NCI-H526 (cell line): ENCODE results near the gene UTF1.
A peak's percentile ranks its signal among the peaks of the same experiment; 100 is the strongest.
"Not testable (repeated sequence)": the region's sequence is repeated elsewhere in the genome, so short reads cannot be mapped to it uniquely, and the experiment has no call there.

Experiments used
- DNase-seq, 2 experiments: peaks; one replicate each; lab custom pipeline; 2025; lab: John Stamatoyannopoulos, UW

Gene UTF1

DNA sequence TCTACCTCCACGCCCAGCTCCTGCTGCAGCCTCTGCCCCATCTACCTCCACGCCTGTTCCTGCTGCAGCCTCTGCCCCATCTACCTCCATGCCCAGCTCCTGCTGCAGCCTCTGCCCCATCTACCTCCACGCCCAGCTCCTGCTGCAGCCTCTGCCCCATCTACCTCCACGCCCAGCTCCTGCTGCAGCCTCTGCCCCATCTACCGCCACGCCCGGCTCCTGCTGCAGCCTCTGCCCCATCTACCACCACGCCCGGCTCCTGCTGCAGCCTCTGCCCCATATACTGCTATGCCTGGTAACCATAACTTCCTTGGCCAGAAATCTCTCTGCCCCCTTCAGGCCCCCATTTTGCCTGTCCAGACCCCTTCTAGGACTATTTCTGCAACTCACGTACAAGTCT lies 35.0 kb downstream of the UTF1 start:
- DNase-seq: not testable (repeated sequence)

DNA sequence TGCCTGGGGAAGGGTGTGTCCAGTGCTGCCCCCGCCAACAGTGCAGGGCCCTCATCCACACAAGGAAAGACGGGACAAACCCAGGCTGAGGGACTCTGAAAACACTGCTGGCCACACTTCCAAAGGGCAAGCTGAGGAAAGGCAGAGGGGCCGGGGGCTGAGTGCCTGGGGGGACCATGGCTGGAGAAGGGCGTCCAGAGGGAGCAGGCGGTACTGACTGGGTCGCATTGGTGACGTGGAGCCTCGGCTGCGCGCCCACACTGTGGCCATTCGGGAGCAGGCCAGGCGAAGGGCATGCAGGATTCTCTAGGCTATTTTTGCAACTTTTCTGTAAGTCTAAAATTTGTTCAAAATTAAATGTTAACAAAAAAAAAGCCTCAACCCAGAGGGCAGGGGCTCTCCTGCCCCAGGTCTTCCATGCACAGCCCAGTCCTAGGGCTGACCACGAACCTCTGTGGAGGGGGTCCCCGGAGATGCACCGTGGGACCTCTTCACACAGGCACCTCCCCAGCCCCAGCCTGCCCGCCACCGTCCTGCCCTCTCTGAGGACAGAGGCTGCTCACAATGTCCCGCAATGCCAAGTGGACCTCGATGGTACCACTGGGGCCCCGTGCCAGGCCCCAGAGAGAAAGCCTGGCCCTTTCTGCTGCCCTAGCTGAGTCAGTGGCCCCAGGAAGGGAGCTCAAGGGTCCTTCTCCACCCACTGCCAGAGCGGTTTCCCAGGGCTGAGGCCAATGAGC lies 36.2 kb downstream of the UTF1 start:
- no peak for DNase-seq

DNA sequence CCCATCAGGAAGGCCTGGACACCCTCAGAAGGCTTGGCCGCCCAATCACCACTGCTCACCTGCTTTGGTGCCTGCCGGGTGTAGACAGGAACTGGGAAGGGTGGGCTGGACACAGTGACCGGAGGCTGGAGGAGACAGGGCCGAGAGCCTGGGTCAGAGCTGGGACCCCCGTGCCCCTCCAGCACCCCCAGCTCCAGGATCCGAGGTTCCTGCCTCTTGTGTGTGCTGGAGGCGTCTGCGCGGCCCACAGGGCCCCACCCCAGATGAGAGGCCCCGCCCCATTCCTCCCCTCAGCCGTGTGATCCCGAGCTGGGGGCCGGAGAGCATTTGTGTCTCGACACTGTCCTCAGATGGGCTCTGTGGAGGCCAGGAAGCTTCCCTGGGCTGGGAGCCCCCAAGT lies 37.3 kb downstream of the UTF1 start:
- no peak for DNase-seq

DNA sequence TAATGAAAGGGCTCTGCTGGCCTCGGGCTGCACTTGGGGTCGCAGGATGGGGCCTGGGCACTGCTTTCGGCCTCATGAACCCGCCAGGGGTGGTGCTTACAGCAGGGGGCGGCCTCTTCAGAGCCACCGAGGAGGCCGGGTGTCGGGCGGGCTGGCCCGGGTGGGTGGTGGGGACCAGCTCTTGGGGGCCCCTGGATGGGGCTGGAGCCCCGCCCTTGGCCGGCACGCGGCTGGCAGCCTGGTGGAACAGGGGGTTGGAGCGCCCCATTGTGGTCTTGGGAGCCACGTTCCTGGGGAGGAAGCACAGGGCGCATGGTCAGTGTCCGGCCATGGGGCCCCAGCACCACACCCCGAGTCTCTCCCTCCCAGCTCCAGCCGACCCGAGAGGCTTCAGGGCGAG lies 37.8 kb downstream of the UTF1 start:
- DNase-seq: no peak

DNA sequence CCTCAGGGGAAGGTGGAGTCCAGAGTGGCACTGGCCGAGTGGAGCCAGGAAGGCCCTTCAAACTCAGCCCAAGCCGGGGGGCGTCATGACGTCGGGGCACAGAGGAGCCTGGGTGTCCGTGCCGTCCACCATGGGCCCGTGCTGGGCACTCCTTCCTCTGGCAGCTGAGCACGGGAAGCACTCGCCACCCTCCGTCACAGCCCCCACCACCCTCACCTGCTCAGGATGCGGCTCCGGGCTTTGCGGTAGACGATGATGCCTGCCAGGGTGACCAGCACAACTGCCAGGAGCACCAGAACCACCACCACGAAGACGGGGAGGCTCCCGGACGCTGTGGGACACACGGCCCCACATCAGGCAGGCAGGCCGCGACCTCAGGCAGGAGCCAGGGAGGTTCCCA lies 38.5 kb downstream of the UTF1 start:
- no peak for DNase-seq

DNA sequence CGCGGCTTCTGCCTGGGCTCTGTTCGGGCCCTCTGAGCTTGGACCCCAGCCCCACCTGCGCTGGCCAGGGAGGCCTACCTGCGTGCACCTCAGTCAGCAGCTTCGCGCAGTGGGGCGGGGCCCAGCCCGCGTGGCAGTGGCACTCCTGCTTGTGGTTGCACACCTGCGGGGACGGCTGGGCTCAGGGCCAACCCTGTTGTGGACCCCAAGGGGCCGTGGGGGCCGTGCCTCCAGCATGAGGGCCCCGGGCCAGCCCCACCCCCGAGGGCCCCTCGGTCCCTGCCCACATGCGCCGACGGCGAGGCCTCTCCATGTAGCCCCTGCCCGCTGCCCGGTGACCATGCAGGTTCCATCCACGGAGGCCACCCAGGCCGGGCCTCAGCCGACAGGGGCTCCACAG lies 39.4 kb downstream of the UTF1 start:
- DNase-seq: no peak

DNA sequence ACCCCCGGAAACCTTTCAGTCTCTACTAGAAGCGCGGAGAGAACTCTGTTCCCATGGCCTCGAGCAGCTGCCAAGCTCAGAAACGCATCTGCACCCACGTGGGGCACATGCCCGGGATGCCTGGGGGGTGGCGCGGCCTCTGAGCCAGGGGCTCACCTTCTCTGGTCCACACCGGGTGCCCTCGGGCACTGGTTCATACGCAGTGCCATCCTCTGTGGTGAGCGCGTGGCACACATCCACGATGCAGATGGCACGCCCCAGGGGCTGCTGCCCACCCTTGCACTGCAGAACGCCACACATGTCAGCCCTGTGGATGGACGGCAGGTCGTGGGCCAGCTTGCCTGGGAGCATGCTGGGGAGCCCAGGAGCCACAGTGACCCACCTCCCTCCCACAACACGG lies 40.2 kb downstream of the UTF1 start:
- no peak for DNase-seq

DNA sequence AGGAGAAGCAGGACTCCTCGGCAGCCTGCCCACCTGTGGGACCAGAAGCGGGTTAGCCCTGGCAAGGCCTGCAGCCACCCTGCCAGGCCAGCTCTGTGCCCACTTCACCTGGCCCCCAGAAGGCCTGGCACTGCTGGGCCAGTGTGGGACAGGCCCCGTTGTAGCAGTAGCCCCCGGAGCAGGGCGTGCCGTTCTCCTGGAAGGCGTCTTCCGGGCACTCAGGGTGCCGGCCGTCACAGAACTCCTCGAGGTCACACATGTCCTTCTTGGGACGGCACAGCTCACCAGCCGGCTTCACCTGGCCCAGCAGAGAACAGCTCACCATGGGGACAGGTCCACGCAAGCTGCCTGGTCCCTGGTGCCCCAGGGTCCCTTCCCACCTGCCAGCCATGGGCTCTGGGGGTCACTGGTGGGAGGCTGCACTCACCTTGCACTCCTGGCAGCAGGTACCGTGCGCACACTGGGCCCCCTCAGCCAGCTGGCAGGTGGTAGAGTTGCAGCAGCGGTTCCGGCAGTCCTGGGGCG lies 40.8 kb downstream of the UTF1 start:
- no peak for DNase-seq

DNA sequence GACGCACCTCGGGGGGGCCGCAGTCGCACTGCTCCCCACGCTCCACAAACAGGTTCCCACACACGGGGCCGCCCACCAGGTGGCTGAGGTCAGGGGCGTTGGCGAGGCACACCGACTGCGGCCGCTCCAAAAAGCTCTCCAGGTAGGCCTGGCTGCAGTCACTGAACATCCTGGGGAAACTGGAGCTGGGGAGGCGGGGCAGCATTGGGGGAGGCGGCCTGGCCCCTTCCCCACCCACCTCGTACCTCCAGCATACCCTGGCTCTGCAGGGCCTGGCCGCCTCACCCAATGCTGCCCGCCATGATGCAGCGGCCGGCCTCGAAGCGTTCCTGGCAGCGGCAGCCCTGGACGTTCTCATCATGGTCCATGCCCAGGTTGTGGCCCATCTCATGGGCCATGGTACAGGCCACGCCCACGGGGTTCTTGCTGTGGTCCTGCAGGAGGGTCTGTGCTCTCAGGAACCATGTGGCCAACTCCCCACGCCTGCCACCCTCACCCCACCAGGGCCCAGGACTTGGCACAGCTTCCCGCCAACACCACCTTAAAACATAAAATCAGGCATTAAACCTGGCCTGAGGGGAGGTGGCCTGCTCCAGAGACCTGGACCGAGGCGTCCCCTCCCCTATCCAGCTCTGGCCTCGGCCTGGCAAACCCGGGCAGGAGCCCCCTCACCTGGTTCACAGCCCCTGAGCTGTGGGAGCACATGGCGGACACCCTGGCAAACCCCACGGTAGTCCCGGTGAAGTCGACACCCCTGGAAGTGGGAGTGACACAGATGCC lies 41.7 kb downstream of the UTF1 start:
- no peak for DNase-seq

DNA sequence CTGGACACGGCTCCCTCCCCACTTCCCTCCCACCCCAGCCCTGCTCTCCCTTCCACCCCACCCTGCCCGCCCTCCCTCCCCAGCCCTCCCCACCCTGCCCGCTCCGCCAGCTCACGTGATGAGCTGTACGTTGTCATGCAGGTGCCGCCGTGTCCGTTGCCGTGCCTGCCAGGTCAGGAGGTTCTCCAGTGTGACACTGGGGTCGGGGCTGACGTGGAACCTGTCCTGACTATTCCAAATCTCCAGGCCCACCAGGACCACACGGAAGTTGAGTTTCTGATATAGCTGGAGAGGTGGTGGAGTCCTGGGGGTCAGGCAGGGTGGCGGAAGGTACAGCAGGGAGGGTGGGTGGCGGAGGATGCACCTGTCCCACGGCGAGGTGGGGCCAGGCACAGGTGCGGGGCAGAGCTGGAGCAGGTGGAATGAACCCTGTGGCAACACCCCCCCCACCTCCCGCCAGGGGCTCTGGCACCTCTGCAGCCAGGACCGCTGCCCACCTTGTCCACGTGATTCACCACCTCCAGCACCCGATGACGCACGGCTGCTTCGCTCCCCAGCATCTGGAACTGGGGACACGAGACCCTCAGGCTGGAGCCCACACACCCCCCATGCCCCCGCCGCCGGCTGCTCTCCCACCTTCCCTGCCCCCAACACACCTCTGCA lies 42.4 kb downstream of the UTF1 start:
- no peak for DNase-seq

DNA sequence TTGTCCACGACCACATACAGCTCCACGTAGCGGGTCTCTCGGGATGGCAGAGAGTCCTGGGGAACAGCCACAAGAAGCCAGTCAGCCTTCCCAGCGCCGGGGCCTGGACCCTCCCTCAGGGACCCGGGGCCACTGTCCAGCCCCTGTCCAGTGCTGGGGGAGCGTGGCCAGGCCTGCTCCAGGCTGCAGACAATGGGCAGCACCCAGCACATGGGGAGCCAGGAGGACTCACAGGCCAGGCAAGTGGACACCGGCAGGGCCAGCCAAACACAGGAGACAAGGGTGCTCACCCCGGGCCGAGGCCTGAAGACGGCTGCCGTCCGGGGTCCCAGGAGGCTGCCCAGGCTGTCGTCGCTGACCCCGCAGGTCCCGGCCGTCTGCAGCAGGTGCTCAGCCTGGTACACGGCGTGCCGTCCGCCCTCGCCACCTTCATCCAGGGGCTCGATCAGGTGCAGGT lies 43.0 kb downstream of the UTF1 start:
- DNase-seq: no peak

DNA sequence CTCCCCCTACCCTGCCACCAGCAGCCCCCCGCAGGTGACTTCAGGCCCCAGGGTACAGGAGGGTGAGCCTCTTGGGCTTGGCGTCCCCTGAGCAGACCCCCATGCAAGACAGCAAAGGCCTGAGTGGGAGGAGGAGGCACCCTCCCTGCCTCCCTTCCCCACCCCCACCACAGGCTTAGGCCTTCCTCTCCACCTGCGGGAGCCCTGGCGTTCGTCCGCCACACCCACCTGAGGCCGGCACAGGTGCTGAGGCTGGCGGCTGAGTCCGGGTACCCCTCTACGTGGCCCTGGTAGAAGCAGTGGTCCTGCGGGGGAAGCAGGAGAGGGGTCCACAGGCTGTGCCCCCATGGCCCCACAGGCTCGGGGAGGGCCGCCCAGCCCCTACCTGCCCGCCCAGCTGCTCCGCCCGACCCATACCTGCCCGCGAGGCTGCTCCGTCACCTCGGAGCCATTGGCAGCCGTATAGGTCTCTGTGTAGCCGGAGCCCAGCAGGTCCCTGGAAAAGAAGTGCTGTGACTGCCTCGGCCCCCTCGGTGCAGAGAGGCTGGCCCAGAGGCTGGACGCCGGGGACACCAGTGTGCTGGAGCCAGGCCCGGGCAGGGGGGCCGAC lies 43.6 kb downstream of the UTF1 start:
- DNase-seq: peak in 1 of 2 experiments; percentile 26

DNA sequence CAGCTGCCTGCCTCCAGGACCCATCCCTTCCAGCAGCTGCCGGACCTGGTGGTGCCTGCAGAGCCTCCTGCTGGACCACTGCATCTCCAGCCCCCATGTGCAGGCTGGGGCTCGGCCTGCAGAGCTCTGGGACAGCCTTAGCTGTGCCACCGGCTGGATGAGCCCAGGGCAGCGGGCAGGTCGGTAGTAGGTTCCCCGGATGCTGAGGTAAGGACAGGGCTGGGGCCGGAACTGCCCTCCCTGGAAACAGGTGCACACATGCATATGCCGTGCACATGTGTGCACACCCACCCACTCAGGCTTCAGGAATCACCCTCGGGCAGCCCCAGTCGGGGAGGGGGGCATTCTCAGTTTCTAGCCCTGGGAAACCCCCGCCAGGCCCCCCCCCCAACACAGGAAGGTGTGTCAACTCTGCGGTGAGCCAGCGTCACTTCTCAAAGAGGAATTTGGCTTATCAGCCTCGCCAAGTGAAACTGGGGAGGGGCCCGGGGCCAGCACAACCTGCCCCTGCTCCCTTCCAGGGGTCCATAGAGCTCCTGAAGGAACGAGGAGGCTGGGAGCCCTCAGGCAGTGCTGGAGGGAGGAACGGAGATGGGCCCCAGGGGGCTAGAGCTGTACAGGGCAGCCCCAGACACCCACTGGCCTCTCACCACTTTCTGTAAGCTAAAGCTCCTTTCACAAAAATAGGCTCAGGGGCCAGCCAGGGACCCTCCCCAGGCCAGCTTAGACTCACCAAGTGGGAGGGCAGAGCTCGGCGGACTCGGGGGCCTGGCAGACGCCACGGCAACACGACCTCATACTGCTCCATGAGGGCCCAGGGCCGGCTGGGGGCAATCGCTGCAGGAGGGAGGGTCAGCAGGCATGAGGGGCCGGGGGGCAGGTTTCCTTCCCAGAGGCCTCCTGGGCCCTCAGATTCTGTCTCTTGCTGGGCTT lies 45.0 kb downstream of the UTF1 start:
- no peak for DNase-seq

DNA sequence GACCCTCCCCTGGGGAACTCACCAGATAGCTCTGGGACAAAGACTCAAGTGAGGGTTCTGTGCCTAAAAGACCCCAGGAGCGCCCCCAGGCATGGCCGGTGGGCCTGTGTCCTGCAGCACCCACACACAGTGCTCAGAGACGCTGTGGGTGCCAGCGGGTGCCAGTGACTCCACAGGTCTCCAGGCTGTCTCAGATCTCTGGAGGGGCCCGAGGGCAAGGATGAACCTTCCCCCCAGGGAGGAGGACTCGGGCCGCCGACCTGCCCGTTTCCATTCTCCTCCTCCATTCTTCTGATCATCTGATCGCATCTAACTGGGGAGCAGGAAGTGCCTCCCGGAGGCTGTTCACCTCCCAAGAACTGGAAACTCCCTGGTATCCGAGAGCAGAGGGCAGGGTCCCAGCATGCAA lies 45.7 kb downstream of the UTF1 start:
- no peak for DNase-seq

DNA sequence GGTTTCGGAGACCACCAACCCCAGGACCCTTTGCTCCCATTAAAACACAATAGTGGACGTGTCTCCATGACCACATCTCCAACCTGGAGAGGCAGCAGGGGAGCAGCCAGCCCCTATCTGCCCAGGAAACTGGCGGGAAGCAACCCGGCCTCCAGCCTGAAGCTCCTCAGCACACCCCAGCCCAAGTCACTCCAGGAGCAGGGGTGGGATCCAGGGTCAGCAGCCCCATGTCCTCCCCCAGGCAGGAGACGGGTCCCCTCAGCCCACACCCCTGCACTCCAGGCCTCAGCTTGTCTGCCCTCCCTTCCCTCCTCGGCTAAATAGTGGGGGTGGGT lies 46.0 kb downstream of the UTF1 start:
- DNase-seq: no peak

DNA sequence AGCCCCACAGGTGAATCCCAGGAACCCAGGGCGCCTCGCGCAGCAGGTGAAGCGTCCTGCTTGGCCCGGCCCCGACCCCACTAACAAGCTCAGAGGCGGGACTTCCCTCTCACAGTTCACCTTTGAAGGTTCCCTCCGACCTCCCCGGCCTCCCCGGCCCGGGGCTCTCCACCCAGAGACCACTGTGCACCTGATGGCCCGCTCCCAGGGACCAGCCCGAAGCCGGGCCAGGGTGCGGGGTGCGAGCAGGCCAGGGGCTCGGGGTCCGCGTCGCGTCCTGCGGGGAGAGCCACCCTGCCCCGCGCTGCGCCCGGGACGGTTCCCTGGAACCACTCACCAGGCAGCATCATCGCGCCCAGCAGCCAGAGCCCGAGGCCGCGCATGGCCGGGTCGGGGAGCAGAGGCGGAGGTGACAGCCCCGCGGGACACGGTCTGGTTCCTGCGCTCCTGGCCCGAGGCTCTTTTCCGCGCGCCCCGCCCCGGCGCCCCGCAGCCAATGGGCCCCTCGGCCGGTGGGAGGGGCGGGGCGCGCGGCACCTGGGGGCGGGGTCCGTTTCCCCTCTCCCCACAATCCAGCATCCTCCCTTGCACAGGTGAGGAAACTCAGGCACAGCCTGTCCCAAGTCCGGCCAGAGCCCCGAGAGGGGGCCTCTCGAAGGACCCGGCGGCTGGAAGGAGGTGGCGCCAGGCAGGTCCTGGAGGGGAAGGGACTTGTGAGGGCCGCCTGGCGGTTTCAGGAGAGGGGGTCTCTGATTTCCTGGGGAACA lies 46.6 kb downstream of the UTF1 start, which contains the start of gene ADAM8:
Gene ADAM8 (minus strand): TSS at position 434 of the 767 bp plus-strand sequence. CDS start 51 bp downstream, at position 383.
- DNase-seq: peak in 1 of 2 experiments; percentile 60

DNA sequence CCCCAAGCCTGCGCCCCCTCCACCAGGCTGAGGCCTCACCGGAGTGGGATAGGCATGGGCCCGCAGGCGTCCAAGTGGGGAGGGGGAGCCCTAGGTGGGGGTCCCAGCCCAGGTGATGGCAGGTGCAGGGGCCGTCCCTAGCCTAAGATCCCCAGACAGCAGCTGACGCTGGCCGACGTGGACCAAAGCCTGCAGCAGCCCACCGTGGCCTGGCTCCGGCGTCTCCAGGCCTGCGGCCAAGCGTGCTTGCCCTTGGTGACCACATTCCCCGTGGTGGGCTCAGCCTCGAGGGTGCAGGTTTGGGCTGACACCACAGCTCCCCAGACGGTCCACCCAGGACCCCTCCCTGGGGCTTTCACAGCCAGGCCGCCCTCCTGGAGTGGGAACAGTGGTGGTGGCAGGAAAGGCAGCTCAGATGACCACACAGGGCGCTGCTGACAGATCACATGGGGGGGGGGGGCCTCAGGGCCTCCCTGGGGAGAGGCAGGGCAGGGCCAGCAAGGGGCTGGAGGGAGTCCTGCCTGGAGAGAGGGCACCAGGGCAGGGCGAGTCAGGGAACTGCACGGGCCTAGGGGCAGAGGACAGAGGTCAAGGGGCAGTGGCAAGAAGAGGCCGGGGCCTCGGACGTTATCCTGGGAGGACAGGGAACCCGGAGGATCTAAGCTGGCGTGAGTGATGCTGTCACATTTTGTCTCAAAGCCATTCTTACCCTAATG lies 47.4 kb downstream of the UTF1 start:
- DNase-seq: no peak

DNA sequence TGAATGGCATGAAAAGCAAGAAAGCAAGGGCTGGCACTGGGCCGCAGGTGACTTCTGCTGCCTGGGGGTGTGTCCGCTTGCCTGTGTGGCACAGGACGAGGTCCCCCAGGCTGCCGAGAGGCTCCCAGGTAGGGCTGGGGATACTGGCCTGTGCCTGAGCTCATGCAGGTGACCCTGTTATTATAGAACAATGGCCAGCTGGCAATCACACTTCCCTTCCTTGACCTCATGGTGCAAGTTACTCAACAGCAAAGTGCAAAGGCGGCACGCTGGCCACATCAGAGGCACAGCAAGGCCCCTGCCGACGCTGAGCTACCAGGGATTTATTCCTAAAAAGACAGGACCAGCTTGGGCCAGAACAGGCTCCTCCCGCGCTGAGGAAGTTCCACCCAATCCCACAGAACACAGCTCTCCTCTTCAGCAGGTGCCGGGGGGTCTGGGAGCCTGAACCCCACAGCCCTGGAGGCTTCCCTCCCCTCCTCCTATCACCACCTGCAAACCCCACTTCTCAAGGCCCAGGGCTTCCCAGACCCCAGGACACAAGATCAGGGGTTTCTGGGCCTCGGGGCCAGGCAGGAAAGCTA lies 48.1 kb downstream of the UTF1 start:
- no peak for DNase-seq

DNA sequence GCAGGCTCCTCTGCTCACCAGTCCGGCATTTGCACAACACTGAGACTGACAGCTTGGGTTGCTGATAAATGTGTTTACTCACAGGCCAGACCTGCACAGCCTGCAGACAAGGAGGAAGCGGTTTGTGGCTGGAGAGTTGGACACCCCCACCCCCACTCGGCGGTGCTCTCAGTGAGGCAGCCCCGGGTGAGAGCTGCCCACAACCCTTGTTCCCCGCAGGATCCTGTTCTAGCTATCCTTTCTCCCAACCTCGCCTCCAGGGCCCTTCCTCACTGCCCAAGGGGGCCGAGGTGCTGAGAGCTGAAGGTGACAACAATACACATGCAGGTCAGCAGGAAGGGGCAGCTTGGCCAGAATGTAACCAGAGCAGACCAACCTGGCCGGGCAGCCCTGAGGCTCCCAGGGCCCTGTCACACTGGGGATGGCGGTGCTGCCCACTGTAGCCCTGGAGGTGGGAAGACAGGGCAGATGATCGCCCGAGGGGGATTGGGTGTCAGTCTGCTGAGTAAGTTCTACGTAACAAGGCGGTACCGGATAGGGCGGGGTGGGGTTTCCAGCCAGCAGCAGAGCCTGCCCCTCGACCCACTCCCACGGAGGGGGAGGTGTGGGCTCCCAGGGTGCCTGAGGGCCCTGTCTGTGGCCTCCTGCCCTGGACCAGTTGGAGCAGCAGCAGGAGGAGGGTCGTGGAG lies 48.7 kb downstream of the UTF1 start:
- DNase-seq: no peak
